A549 (cell line): ENCODE data around the gene ACOXL. TPM values are rescaled to one million over a fixed set of nuclear protein-coding genes. Genes with fewer than 3 reads are reported as not detected.
A peak's percentile ranks its signal among the peaks of the same experiment; 100 is the strongest.

Experiments
- ATAC-seq, 2 experiments: fragments of 200-7000 bp in 1 of 2; fragments of >200 bp in 1 of 2; cut with Nextera tagmentation in 1 of 2; cut with Tn5 transposase in 1 of 2; 3 replicates each; pipeline versions ENCODE4 v1.8.0 to v1.9.1; 2018 to 2020; ENCODE audit warnings: mild to moderate bottlenecking in 1 of 2, moderate library complexity in 1 of 2
- CTCF ChIA-PET: fragments of 300-600 bp; sonication (Branson Sonifier 250); formaldehyde crosslinking; extraction: SDS; loops from one replicate; lab custom pipeline; 2021; ENCODE audit warnings: antibody characterized with exemption, inconsistent platforms; lab: Yijun Ruan, JAX
- POLR2A ChIA-PET: fragments of 350-600 bp; formaldehyde crosslinking; extraction: SDS; loops from one replicate; lab custom pipeline; 2021; ENCODE audit warnings: antibody characterized with exemption, inconsistent platforms; lab: Yijun Ruan, JAX
- DNase-seq, 2 experiments: peaks; one replicate each; pipeline versions ENCODE4 v3.0.0 to v3.0.0-alpha.2; 2011 to 2016; ENCODE audit warnings: low read depth in 1 of 2, low spot score in 1 of 2
- FAIRE-seq: peaks from 2 replicates; lab custom pipeline; 2011; peaks lifted over from hg19 to GRCh38; lab: Jason Lieb, UNC
- H3K27ac ChIP-seq, 2 experiments: fragments of >200 bp; sonication (Bioruptor Twin); formaldehyde crosslinking; 3 replicates each; pipeline ENCODE4 v1.5.1; 2016 to 2017
- H3K4me1 ChIP-seq: fragments of >200 bp; sonication (Bioruptor Twin); formaldehyde crosslinking; 3 replicates; pipeline ENCODE4 v1.6.1; 2016
- H3K4me2 ChIP-seq: fragments of >200 bp; sonication (Bioruptor Twin); formaldehyde crosslinking; 3 replicates; pipeline ENCODE4 v1.6.1; 2016
- H3K4me3 ChIP-seq: fragments of >200 bp; sonication (Bioruptor Twin); formaldehyde crosslinking; 3 replicates; pipeline ENCODE4 v1.5.1; 2016
- H3K9me3 ChIP-seq: fragments of >200 bp; sonication (Bioruptor Twin); formaldehyde crosslinking; 3 replicates; pipeline ENCODE4 v1.6.1; 2016
- ATOH8 ChIP-seq: fragments of 250-450 bp; sonication (Bioruptor Pico); IDR thresholded peaks from 2 replicates; pipeline ENCODE4 v1.5.0; 2020; ENCODE audit warnings: low read depth, mild to moderate bottlenecking, moderate library complexity
- CEBPB ChIP-seq, 2 experiments: fragments of >200 bp in 1 of 2; sonication (Bioruptor Twin) in 1 of 2; formaldehyde crosslinking in 1 of 2; IDR thresholded peaks; 2 replicates each; pipeline ENCODE4 v1.6.1; 2012 to 2016
- EHF ChIP-seq: fragments of 250-450 bp; sonication (Bioruptor Pico); IDR thresholded peaks from 2 replicates; pipeline ENCODE4 v1.5.0; 2020; ENCODE audit warnings: mild to moderate bottlenecking
- EHMT2 ChIP-seq: fragments of 200-600 bp; sonication (generic); IDR thresholded peaks from 2 replicates; pipeline ENCODE4 v1.6.1; 2016; ENCODE audit warnings: antibody characterized with exemption, low read depth, mild to moderate bottlenecking, moderate library complexity
- EP300 ChIP-seq, 2 experiments: fragments of >200 bp; sonication (Bioruptor Twin); formaldehyde crosslinking; IDR thresholded peaks; 2 replicates in 1 of 2; 3 replicates in 1 of 2; pipeline ENCODE4 v1.6.1; 2016 to 2017
- JUNB ChIP-seq: fragments of >200 bp; sonication (Bioruptor Twin); formaldehyde crosslinking; IDR thresholded peaks from 2 replicates; pipeline ENCODE4 v1.6.1; 2016
- KDM5A ChIP-seq: fragments of 200-600 bp; sonication (generic); IDR thresholded peaks from 2 replicates; pipeline ENCODE4 v1.6.1; 2016; ENCODE audit warnings: antibody characterized with exemption, mild to moderate bottlenecking
- MAFK ChIP-seq: fragments of 450-650 bp; IDR thresholded peaks from 2 replicates; pipeline ENCODE4 v1.6.1; 2014; ENCODE audit not compliant: partially characterized antibody
- MAX ChIP-seq: IDR thresholded peaks from 2 replicates; pipeline ENCODE4 v1.6.1; 2012
- NFE2L2 ChIP-seq: fragments of 150-350 bp; conservative IDR thresholded peaks from 2 replicates; pipeline ENCODE4 v1.6.1; 2014; ENCODE audit warnings: low read length
- PHF8 ChIP-seq: fragments of 200-600 bp; sonication (generic); IDR thresholded peaks from 2 replicates; pipeline ENCODE4 v1.6.1; 2016; ENCODE audit warnings: low read depth, mild to moderate bottlenecking, antibody characterized with exemption, moderate library complexity, borderline replicate concordance
- POLR2A ChIP-seq: IDR thresholded peaks from 2 replicates; pipeline ENCODE4 v1.6.1; 2012; ENCODE audit warnings: mild to moderate bottlenecking, low read length
- POLR2AphosphoS2 ChIP-seq: conservative IDR thresholded peaks from 2 replicates; pipeline ENCODE4 v1.6.1; 2012; ENCODE audit warnings: low read length, improper control_type of control experiment, inconsistent platforms
- RCOR1 ChIP-seq: fragments of 150-350 bp; IDR thresholded peaks from 2 replicates; pipeline ENCODE4 v1.6.1; 2014; ENCODE audit warnings: antibody characterized with exemption, low read length, low read depth
- REST ChIP-seq: fragments of 200-600 bp; sonication (generic); IDR thresholded peaks from 2 replicates; pipeline ENCODE4 v1.6.1; 2016; ENCODE audit warnings: antibody characterized with exemption, mild to moderate bottlenecking, moderate library complexity
- SREBF2 ChIP-seq: fragments of 450-650 bp; IDR thresholded peaks from 2 replicates; pipeline ENCODE4 v1.6.1; 2014; ENCODE audit warnings: mild to moderate bottlenecking, moderate library complexity
- TFCP2L1 ChIP-seq: fragments of 250-450 bp; sonication (Bioruptor Pico); IDR thresholded peaks from 2 replicates; pipeline ENCODE4 v1.5.0; 2021; ENCODE audit warnings: mild to moderate bottlenecking
- TP53 ChIP-seq: fragments of 250-450 bp; sonication (Bioruptor Pico); IDR thresholded peaks from 2 replicates; pipeline ENCODE4 v1.5.0; 2021; ENCODE audit warnings: mild to moderate bottlenecking, moderate library complexity
- ZC3H11A ChIP-seq: fragments of 450-650 bp; IDR thresholded peaks from 2 replicates; pipeline ENCODE4 v1.6.1; 2014; ENCODE audit warnings: antibody characterized with exemption, mild to moderate bottlenecking
- ZNF302 ChIP-seq: fragments of 250-450 bp; sonication (Bioruptor Pico); IDR thresholded peaks from 2 replicates; pipeline ENCODE4 v1.9.0; 2021; ENCODE audit warnings: inconsistent platforms, mild to moderate bottlenecking, moderate library complexity
- ZSCAN20 ChIP-seq: fragments of 250-450 bp; sonication (Bioruptor Pico); IDR thresholded peaks from 2 replicates; pipeline ENCODE4 v1.8.0; 2022; ENCODE audit warnings: mild to moderate bottlenecking, moderate library complexity
- WGBS: methylation state at CpG from one replicate; pipeline ENCODE4 v1.1.6; 2017; ENCODE audit errors: missing lambda C conversion rate; 5-methylcytosine and 5-hydroxymethylcytosine counted together
- polyA plus RNA-seq, 4 experiments: library from polyadenylated mRNA; depleted of rRNA in 3 of 4; stranded (reverse); fragments of >200 nt; fragmentation: RNase III in 1 of 4; extraction: RNeasy Plus Mini Kit Qiagen cat#74134 plus additional on column Dnase treatment in 1 of 4; gene quantifications; 2 replicates in 3 of 4; 3 replicates in 1 of 4; pipeline ENCODE4 v1.2.3, GENCODE V29; 2011 to 2017
- TF ChIP-seq, protein P1 (sequence below): IDR thresholded peaks from 2 replicates; pipeline ENCODE4 v1.6.1; 2012

Gene ACOXL
- polyA plus RNA-seq, 2 of the 4 experiments (the other 2 are of a cell fraction): not detected

DNA sequence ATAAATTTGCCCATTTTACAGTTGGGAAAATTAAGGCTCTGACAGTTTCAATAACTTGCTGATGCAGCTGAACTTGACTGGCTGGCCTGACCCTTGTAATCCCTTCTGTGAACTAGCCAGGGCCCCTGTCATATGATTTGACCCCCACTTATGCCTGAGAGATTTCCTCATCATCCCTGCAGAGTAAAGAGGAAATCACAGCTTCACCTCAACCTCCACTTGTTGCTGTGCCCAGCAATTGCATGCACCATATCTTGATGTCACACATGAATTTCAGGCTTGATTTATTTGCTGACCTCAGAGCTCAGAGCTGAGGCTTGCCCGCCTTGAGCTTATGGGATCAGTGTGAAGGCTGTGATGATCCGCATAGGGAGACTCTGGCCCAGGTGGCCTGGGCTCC, 108.1 kb downstream of the ACOXL start:
- no peak for FAIRE-seq
- H3K4me1 ChIP-seq: no peaks in the 10 kb centered on the region
- no peak overlapping the region for H3K4me3 ChIP-seq
- ChIA-PET CTCF (interaction anchor here (1.1 to 1.2 kb wide), 3 partner anchors 14 to 858 kb away, joined by 3 read pairs; no protein-coding TSS in a partner anchor), POLR2A (no interaction called here)
- TF ChIP-seq ZC3H11A: no peak
- TF ChIP-seq KDM5A: no peak
- peak; percentile 21 for TF ChIP-seq MAFK
- WGBS: 73% methylated on average over 2 of the region's 2 CpGs
- DNase-seq: no peak
- H3K9me3 ChIP-seq: no peaks in the 10 kb centered on the region
- no peak overlapping the region for H3K27ac ChIP-seq
- no peak overlapping the region for H3K4me2 ChIP-seq
- ATAC-seq: no peak

DNA sequence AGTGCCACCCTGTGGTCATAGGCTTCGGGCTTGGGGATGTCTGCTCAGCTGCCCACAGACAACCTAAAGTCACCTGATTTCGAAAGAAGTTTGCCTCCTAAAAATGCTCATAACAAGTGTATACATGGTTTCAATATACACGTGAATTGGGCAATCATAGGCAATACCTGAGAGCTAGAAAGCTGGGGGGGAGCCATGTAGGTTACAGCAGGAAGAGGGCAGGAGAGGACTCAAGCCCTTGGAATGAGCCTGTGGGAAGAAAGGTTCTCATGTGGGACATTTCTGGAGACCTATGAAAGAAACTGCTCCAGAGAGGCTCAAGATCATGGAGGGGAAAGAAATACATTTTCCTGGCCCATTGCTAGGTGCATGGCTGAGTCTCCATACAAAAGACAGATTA, 109.7 kb downstream of the ACOXL start:
- Histone ChIP-seq H3K9me3 (no peaks in the 10 kb centered on the region), H3K27ac (no peak overlapping the region), H3K4me2 (no peak overlapping the region), H3K4me1 (no peaks in the 10 kb centered on the region), H3K4me3 (no peak overlapping the region)
- ChIA-PET POLR2A (no interaction called here), CTCF (interaction anchor here (1.5 kb wide), 1 partner anchor 17 kb away, joined by 3 read pairs; no protein-coding TSS in a partner anchor)
- no peak for TF ChIP-seq CEBPB (IDR thresholded peaks at IDR 0.05)
- TF ChIP-seq SREBF2: no peak
- no peak for TF ChIP-seq TFCP2L1 (CRISPR knock-in tag)
- no peak for TF ChIP-seq ZNF302
- TF ChIP-seq EHF (CRISPR knock-in tag): no peak
- TF ChIP-seq MAX: no peak
- no peak for TF ChIP-seq POLR2A
- TF ChIP-seq EP300 (IDR thresholded peaks at IDR 0.05): no peak
- no peak for TF ChIP-seq ZSCAN20 (CRISPR knock-in tag)
- no peak for TF ChIP-seq NFE2L2
- no peak for TF ChIP-seq JUNB
- no peak for TF ChIP-seq ATOH8 (CRISPR knock-in tag)
- no peak for TF ChIP-seq POLR2AphosphoS2
- TF ChIP-seq PHF8: no peak
- no peak for TF ChIP-seq EHMT2
- TF ChIP-seq, protein P1, sequence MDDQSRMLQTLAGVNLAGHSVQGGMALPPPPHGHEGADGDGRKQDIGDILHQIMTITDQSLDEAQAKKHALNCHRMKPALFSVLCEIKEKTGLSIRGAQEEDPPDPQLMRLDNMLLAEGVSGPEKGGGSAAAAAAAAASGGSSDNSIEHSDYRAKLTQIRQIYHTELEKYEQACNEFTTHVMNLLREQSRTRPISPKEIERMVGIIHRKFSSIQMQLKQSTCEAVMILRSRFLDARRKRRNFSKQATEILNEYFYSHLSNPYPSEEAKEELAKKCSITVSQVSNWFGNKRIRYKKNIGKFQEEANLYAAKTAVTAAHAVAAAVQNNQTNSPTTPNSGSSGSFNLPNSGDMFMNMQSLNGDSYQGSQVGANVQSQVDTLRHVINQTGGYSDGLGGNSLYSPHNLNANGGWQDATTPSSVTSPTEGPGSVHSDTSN: no peak
- TF ChIP-seq REST: no peak
- TF ChIP-seq TP53: no peak
- TF ChIP-seq MAFK: no peak
- no peak for TF ChIP-seq RCOR1
- ATAC-seq: no peak
- DNase-seq: no peak
- no peak for FAIRE-seq
- 30% methylated on average over 3 of the region's 3 CpGs for WGBS
